Stimulated activated CD4-positive, alpha-beta T cell treated with anti-CD3 and anti-CD28 coated beads, Interleukin-1b, Interleukin-23, amount 100 ng/mL, for 4 hours (primary cell): ENCODE measurements around the gene PZP.
"Not testable (repeated sequence)": the region's sequence is repeated elsewhere in the genome, so short reads cannot be mapped to it uniquely, and the experiment has no call there.

Experiments
- DNase-seq, 2 donors: peaks; one replicate each; pipeline ENCODE4 v3.0.0-alpha.2; 2020; ENCODE audit warnings: low read depth in 2 of 2

The PZP gene

GRCh38 chr12:9180810-9181209 is 27.4 kb downstream of the PZP start:
- DNase-seq = no peak

- no peak for DNase-seq
Observed at GRCh38 chr12:9179781-9180180, 28.4 kb downstream of the PZP start.

GRCh38 chr12:9169979-9170634 is 38.1 kb downstream of the PZP start:
- DNase-seq = no peak

GRCh38 chr12:9167345-9167744 is 40.9 kb downstream of the PZP start:
- DNase-seq = not testable (repeated sequence)

GRCh38 chr12:9163392-9163791 is 44.8 kb downstream of the PZP start:
- no peak for DNase-seq

- no peak for DNase-seq
Observed at GRCh38 chr12:9156119-9156518, 52.1 kb downstream of the PZP start.

- DNase-seq = no peak
Observed at GRCh38 chr12:9149372-9149771, 58.8 kb downstream of the PZP start.

GRCh38 chr12:9148926-9149325 is 59.3 kb downstream of the PZP start:
- no peak for DNase-seq

- DNase-seq = no peak
Observed at GRCh38 chr12:9147461-9147860, 60.7 kb downstream of the PZP start.

GRCh38 chr12:9144730-9145106 is 63.5 kb downstream of the PZP start:
- no peak for DNase-seq

GRCh38 chr12:9143929-9144729 is 64.1 kb downstream of the PZP start:
- no peak for DNase-seq

GRCh38 chr12:9143137-9143536 is 65.1 kb downstream of the PZP start:
- no peak for DNase-seq

- DNase-seq = not testable (repeated sequence)
Observed at GRCh38 chr12:9139588-9140290, 68.5 kb downstream of the PZP start.

GRCh38 chr12:9135903-9136310 is 72.3 kb downstream of the PZP start:
- DNase-seq = no peak

GRCh38 chr12:9134981-9135628 is 73.1 kb downstream of the PZP start:
- DNase-seq = no peak

- DNase-seq = no peak
Observed at GRCh38 chr12:9133216-9133916, 74.8 kb downstream of the PZP start.

GRCh38 chr12:9132008-9132535 is 76.1 kb downstream of the PZP start:
- DNase-seq = no peak

- DNase-seq = no peak
Observed at GRCh38 chr12:9130244-9130643, 78.0 kb downstream of the PZP start.

GRCh38 chr12:9127936-9128663 is 80.1 kb downstream of the PZP start:
- no peak for DNase-seq

- DNase-seq = no peak
Observed at GRCh38 chr12:9127484-9127883, 80.7 kb downstream of the PZP start.
